HepG2 (cell line): ENCODE measurements around the gene BTF3L4. TPM values are rescaled to one million over a fixed set of nuclear protein-coding genes. Genes with fewer than 3 reads are reported as not detected.

Source experiments
- ATF3 ChIP-seq: sonication (generic); formaldehyde crosslinking; IDR thresholded peaks from 2 replicates; pipeline ENCODE4 v1.4.0; 2020; ENCODE audit warnings: missing genetic modification reagents
- HDAC6 ChIP-seq: fragments of 200-600 bp; sonication (generic); IDR thresholded peaks from 2 replicates; pipeline ENCODE4 v1.7.0; 2017; ENCODE audit warnings: mild to moderate bottlenecking, antibody characterized with exemption, low read length, low read depth
- HHEX ChIP-seq: IDR thresholded peaks from 2 replicates; pipeline ENCODE4 v1.6.1; 2016; ENCODE audit warnings: control low read depth
- HIVEP1 ChIP-seq: sonication (generic); formaldehyde crosslinking; IDR thresholded peaks from 2 replicates; pipeline ENCODE4 v1.4.0; 2020; ENCODE audit warnings: mild to moderate bottlenecking, missing genetic modification reagents
- HOXA5 ChIP-seq: sonication (generic); formaldehyde crosslinking; IDR thresholded peaks from 2 replicates; pipeline ENCODE4 v1.4.0; 2020; ENCODE audit warnings: missing genetic modification reagents
- KAT7 ChIP-seq: IDR thresholded peaks from 2 replicates; pipeline ENCODE4 v1.6.1; 2018; ENCODE audit warnings: borderline replicate concordance, missing compliant biosample characterization
- KDM5B ChIP-seq: sonication (generic); formaldehyde crosslinking; IDR thresholded peaks from 2 replicates; pipeline ENCODE4 v1.4.0; 2020; ENCODE audit warnings: missing genetic modification reagents, mild to moderate bottlenecking, borderline replicate concordance
- MEF2D ChIP-seq: sonication (generic); formaldehyde crosslinking; IDR thresholded peaks from 2 replicates; pipeline ENCODE4 v1.5.1; 2020; ENCODE audit warnings: mild to moderate bottlenecking, missing genetic modification reagents
- NFE2L2 ChIP-seq: fragments of 150-350 bp; IDR thresholded peaks from 2 replicates; pipeline ENCODE4 v1.6.1; 2014; ENCODE audit warnings: low read length
- NR2F6 ChIP-seq, 2 experiments: IDR thresholded peaks; 2 replicates each; pipeline ENCODE4 v1.6.1; 2016; ENCODE audit warnings: antibody characterized with exemption in 1 of 2, mild to moderate bottlenecking in 1 of 2
- PAF1 ChIP-seq: IDR thresholded peaks from 2 replicates; pipeline ENCODE4 v1.6.1; 2016; ENCODE audit warnings: missing genetic modification reagents, missing compliant biosample characterization
- RFXANK ChIP-seq: IDR thresholded peaks from 2 replicates; pipeline ENCODE4 v1.6.1; 2016
- SKI ChIP-seq: fragments of 450-650 bp; IDR thresholded peaks from one replicate; pipeline ENCODE4 v1.6.1; 2018; ENCODE audit warnings: mild to moderate bottlenecking; ENCODE audit not compliant: partially characterized antibody
- THAP11 ChIP-seq: IDR thresholded peaks from 2 replicates; pipeline ENCODE4 v1.6.1; 2016; ENCODE audit warnings: missing biosample characterization, missing genetic modification reagents
- ZNF12 ChIP-seq: sonication (generic); formaldehyde crosslinking; IDR thresholded peaks from 2 replicates; pipeline ENCODE4 v1.5.0; 2020; ENCODE audit warnings: missing genetic modification reagents
- ZNF460 ChIP-seq: sonication (generic); formaldehyde crosslinking; IDR thresholded peaks from 2 replicates; pipeline ENCODE4 v1.5.1; 2020; ENCODE audit warnings: missing genetic modification reagents, mild to moderate bottlenecking, borderline replicate concordance
- ZNF570 ChIP-seq: sonication (generic); formaldehyde crosslinking; IDR thresholded peaks from 2 replicates; pipeline ENCODE4 v1.4.0; 2020; ENCODE audit warnings: mild to moderate bottlenecking, missing genetic modification reagents, borderline replicate concordance
- ZNF781 ChIP-seq: sonication (generic); formaldehyde crosslinking; IDR thresholded peaks from 2 replicates; pipeline ENCODE4 v1.5.1; 2020; ENCODE audit warnings: borderline replicate concordance, mild to moderate bottlenecking, missing genetic modification reagents; ENCODE audit errors: not compliant biosample characterization
- polyA plus RNA-seq, 8 experiments: library from polyadenylated mRNA; depleted of rRNA in 3 of 8; stranded (reverse) in 7 of 8; unstranded in 1 of 8; fragments of >200 nt; fragmentation: Illumina TruSeq in 4 of 8; extraction: Trizol in 4 of 8; gene quantifications; 2 replicates each; pipeline versions ENCODE4 v1.2.1 to v1.2.3, GENCODE V29; 2011 to 2016; ENCODE audit warnings: low read depth in 4 of 8, missing spikeins in 1 of 8, mixed read lengths in 1 of 8; ENCODE audit not compliant: insufficient read depth in 1 of 8
- total RNA-seq, 5 experiments: library from RNA; depleted of rRNA; stranded (reverse); fragments of >200 nt; fragmentation: Illumina TruSeq; extraction: Trizol; gene quantifications; 2 replicates each; pipeline ENCODE4 v1.2.3, GENCODE V29; 2016; ENCODE audit warnings: low read depth in 1 of 5
- TF ChIP-seq, protein P1 (sequence below): IDR thresholded peaks from 2 replicates; pipeline ENCODE4 v1.6.1; 2016; ENCODE audit warnings: mild to moderate bottlenecking
- TF ChIP-seq, protein P2 (sequence below): sonication (generic); formaldehyde crosslinking; IDR thresholded peaks from 2 replicates; pipeline ENCODE4 v1.5.1; 2020; ENCODE audit warnings: mild to moderate bottlenecking, missing genetic modification reagents, borderline replicate concordance
- TF ChIP-seq, protein P3 (sequence below): sonication (generic); formaldehyde crosslinking; IDR thresholded peaks from 2 replicates; pipeline ENCODE4 v1.4.0; 2020; ENCODE audit warnings: missing genetic modification reagents, mild to moderate bottlenecking, borderline replicate concordance

BTF3L4 gene
- total and polyA plus RNA-seq, 2 of the 13 experiments (the other 11 are each of a cell fraction or from before 2014, with no cell fraction given), result 59.0 to 74.3 TPM

DNA sequence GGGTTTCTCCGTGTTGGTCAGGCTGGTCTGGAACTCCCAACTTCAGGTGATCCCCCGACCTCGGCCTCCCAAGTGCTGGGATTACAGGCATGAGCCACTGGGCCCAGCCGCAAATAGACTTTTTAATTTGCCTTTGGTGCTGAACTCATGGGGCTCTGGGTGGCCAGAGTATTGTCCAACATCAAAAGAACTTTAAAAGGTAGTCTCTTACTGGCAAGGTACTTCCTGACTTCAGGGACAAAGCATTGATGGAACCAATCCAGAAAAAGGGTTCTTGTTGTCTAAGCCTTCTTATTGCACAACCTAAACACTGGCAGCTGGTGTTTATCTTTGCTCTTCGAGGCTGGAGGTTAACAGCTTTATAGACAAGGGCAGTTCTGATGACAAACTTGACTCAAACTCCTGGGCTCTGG, 18.7 kb upstream of the BTF3L4 start (continued):
- TF ChIP-seq ZNF781 (CRISPR knock-in tag), result no peak
- peak; percentile 89 for TF ChIP-seq MEF2D
- peak; percentile 87 for TF ChIP-seq THAP11 (CRISPR knock-in tag)
- no peak for TF ChIP-seq NFE2L2
- TF ChIP-seq SKI, result peak; percentile 81
- TF ChIP-seq HIVEP1 (CRISPR knock-in tag), result peak; percentile 37; the same call in 1 of the 2 replicates
- 0 out of 2 replicates have a peak, but pooled peaks have one; percentile 34 for TF ChIP-seq KAT7 (CRISPR knock-in tag)
- TF ChIP-seq HHEX (CRISPR knock-in tag), result peak; percentile 85
- TF ChIP-seq PAF1 (CRISPR knock-in tag), result peak; percentile 37; the same call in 1 of the 2 replicates
- TF ChIP-seq, protein P1, sequence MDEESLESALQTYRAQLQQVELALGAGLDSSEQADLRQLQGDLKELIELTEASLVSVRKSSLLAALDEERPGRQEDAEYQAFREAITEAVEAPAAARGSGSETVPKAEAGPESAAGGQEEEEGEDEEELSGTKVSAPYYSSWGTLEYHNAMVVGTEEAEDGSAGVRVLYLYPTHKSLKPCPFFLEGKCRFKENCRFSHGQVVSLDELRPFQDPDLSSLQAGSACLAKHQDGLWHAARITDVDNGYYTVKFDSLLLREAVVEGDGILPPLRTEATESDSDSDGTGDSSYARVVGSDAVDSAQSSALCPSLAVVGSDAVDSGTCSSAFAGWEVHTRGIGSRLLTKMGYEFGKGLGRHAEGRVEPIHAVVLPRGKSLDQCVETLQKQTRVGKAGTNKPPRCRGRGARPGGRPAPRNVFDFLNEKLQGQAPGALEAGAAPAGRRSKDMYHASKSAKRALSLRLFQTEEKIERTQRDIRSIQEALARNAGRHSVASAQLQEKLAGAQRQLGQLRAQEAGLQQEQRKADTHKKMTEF (CRISPR knock-in tag), result peak; percentile 97
- peak; percentile 10; the same call in 1 of the 2 replicates for TF ChIP-seq ZNF460 (CRISPR knock-in tag)
- peak; percentile 72 for TF ChIP-seq ZNF12 (CRISPR knock-in tag)
- TF ChIP-seq ATF3, result no peak
- peak; percentile 91 for TF ChIP-seq NR2F6 (IDR thresholded peaks at IDR 0.05)
- peak; percentile 92 for TF ChIP-seq NR2F6 (CRISPR knock-in tag; IDR thresholded peaks at IDR 0.05)
- TF ChIP-seq, protein P2, sequence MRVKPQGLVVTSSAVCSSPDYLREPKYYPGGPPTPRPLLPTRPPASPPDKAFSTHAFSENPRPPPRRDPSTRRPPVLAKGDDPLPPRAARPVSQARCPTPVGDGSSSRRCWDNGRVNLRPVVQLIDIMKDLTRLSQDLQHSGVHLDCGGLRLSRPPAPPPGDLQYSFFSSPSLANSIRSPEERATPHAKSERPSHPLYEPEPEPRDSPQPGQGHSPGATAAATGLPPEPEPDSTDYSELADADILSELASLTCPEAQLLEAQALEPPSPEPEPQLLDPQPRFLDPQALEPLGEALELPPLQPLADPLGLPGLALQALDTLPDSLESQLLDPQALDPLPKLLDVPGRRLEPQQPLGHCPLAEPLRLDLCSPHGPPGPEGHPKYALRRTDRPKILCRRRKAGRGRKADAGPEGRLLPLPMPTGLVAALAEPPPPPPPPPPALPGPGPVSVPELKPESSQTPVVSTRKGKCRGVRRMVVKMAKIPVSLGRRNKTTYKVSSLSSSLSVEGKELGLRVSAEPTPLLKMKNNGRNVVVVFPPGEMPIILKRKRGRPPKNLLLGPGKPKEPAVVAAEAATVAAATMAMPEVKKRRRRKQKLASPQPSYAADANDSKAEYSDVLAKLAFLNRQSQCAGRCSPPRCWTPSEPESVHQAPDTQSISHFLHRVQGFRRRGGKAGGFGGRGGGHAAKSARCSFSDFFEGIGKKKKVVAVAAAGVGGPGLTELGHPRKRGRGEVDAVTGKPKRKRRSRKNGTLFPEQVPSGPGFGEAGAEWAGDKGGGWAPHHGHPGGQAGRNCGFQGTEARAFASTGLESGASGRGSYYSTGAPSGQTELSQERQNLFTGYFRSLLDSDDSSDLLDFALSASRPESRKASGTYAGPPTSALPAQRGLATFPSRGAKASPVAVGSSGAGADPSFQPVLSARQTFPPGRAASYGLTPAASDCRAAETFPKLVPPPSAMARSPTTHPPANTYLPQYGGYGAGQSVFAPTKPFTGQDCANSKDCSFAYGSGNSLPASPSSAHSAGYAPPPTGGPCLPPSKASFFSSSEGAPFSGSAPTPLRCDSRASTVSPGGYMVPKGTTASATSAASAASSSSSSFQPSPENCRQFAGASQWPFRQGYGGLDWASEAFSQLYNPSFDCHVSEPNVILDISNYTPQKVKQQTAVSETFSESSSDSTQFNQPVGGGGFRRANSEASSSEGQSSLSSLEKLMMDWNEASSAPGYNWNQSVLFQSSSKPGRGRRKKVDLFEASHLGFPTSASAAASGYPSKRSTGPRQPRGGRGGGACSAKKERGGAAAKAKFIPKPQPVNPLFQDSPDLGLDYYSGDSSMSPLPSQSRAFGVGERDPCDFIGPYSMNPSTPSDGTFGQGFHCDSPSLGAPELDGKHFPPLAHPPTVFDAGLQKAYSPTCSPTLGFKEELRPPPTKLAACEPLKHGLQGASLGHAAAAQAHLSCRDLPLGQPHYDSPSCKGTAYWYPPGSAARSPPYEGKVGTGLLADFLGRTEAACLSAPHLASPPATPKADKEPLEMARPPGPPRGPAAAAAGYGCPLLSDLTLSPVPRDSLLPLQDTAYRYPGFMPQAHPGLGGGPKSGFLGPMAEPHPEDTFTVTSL, result peak; percentile 97
- TF ChIP-seq, protein P3, sequence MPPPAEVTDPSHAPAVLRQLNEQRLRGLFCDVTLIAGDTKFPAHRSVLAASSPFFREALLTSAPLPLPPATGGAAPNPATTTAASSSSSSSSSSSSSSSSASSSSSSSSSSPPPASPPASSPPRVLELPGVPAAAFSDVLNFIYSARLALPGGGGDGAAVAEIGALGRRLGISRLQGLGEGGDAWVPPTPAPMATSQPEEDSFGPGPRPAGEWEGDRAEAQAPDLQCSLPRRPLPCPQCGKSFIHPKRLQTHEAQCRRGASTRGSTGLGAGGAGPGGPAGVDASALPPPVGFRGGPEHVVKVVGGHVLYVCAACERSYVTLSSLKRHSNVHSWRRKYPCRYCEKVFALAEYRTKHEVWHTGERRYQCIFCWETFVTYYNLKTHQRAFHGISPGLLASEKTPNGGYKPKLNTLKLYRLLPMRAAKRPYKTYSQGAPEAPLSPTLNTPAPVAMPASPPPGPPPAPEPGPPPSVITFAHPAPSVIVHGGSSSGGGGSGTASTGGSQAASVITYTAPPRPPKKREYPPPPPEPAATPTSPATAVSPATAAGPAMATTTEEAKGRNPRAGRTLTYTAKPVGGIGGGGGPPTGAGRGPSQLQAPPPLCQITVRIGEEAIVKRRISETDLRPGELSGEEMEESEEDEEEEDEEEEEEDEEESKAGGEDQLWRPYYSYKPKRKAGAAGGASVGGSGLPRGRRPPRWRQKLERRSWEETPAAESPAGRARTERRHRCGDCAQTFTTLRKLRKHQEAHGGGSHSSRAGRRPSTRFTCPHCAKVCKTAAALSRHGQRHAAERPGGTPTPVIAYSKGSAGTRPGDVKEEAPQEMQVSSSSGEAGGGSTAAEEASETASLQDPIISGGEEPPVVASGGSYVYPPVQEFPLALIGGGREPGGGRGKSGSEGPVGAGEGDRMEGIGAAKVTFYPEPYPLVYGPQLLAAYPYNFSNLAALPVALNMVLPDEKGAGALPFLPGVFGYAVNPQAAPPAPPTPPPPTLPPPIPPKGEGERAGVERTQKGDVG (CRISPR knock-in tag), result no peak
- TF ChIP-seq RFXANK (CRISPR knock-in tag), result 0 out of 2 replicates have a peak, but pooled peaks have one; percentile 57
- TF ChIP-seq ZNF570, result no peak
- TF ChIP-seq HDAC6, result no peak
- TF ChIP-seq KDM5B (CRISPR knock-in tag), result peak; percentile 25; the same call in 1 of the 2 replicates
- 0 out of 2 replicates have a peak, but pooled peaks have one; percentile 79 for TF ChIP-seq HOXA5
